NOMO-1 treated with DMSO at 0.1 percent for 48 hours (cell line): ENCODE results near the gene ARHGEF12.

Experiments used
- DNase-seq: peaks from one replicate; lab custom pipeline; 2025; ENCODE audit not compliant: unreplicated experiment; lab: John Stamatoyannopoulos, UW

The ARHGEF12 gene

DNA sequence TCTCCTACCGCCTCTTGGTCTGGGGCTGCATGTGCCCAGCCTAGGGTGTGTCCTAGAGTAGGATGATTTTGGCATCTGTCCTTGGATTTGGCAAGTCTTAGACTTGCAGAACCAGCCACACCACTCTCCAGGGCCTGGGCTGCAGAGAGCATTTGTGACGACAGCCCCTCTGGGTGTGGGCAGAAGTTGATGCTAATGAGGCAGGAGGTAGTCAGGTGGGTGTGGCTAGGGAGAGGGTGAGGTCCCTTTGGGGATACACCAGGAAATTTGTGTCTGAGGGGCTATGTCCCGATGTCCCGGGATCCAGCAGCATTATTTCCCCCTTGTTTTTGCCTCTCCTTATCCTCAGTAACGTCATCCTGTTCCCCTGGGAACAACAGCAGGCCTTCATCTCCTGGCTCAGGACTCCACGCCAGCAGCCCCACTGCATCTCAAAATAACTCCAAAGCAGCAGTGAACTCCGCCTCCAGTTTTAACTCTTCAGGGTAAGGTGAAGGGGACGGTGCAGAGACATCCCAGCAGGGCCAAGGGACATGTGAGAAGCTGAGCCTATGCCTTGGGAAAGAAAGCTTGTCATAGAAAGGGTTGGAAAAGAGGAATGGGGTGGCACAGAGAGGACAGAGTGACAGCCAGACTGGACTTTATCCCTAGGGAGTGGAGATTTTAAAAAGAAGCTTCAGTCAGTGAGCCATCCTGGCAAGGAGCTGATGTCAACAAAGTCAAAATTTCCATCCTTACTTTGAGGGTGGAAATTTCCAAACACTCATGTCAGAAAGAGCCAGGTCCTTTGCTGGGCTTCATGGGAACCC is 19.1 kb upstream of the ARHGEF12 start:
- no peak for DNase-seq

DNA sequence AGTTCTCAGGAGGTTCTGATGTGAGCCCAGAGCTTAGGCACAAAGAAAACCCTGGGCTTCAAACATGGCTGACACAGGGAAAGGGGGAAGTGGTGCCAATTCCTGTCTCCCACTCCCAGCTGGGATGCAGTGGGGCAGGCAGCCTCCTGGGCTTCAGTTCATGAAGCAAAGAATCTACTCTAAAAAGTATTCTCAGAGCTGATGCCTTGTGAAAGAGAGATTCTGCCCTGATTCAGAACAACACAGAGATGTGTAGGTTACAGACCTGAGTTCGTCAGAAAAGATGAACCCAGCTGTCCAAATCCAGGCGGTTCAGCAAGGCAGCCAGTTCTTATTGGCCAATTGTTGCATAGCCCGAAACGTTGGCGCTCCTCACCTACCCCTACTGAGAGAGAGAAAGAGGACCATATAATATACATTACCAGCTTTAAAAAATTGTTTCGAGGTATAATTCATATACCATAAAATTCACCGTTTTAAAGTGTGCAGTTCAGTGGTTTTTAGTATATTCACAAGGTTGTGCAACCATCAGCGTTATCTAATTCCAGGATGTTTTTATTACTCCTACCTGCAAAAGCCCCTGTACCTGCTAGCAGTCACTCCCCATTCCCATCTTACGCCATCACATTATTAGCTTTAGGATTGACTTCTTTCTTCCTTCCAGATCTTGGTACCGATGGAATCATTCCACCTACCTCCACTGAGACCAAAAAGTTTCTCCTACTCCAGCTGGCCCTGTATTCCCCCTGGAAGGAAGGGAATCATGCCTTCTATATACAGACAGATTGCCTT is 18.3 kb upstream of the ARHGEF12 start:
- DNase-seq = no peak

DNA sequence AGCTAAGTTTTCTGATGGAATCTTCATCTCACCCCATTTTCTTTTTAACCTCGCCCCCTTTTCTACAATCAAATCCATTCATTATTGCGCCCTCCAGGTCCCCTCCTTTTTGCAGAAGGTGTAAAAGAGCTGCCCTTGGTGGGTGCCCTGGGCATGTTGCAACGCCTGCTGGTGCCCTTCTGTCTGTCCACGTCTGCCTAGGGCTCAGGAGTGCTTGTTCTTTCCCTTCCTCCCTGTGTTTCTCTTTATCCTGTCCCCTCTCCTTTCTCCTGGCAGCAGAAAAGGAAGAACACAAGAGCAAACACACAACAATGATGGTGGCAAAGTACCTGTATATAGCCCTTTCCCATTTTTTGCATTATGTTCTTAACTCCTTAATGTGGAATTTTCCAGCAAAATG is 17.3 kb upstream of the ARHGEF12 start:
- DNase-seq = no peak

DNA sequence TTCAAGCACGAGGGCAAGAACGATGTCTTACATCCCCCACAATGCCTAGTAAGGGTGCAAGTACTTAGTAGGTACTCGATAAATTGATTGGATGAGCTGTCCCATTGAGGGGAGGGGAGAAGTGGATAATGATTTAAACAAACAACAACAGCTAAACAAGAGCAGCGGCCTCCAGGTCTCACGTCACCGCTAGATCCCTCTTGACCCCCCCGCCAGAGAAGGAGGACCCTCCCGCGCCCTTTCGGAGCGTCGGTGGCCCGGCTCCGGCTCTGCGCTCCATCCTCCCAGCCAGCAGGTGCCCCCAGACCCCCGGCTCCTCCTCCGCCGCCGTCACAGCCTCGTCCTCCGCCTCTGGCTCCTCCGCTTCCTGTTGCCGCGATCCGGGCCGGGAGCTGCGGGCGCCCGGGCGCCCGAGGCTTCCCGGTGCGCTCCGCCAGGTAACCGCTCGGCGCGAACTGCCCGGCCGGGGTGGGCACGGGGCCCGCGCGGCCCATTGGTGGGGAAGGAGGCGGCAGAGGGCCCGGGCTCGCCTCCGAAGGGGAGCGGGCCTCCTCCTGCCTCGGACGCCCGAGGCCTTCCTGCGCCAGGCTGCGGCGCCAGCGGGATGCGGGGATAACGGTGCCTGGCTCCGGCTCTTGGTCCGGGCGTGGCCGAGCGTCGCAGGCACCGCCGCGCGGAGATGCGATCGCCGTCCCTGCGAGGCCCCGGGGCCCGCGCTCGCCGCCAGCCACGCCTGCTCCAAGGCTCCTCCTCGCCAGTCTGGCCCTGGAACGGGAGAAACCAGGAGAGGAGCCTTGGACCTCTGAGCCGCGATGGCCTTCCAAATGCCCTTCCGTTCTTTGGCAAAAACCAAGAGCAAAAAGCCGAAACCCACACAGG is 11.0 kb upstream of the ARHGEF12 start, which contains the start of gene TLCD5:
Gene TLCD5, plus strand, starts transcription at position 368 of the 879 bp plus-strand sequence. CDS start 2,143 bp downstream, outside the sequence.
- DNase-seq = no peak

DNA sequence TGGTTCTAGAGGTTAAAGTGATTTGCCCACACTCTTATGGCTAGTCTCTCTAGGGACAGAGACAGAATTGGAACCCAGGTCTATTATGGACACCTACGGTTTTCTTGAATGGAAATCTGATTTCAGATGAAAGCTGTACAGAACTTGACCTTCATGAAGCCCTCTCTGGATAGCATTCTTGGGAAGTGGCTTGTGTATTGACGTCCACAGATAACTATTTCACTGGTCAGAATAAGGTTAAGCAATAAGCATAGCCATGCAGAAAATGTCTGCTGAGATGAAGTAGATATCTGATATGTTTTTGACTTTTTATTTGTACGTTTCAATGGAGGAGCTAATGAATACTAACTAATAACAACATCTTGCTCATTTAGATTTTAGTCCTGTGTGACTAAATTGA is 10.0 kb upstream of the ARHGEF12 start:
- no peak for DNase-seq

DNA sequence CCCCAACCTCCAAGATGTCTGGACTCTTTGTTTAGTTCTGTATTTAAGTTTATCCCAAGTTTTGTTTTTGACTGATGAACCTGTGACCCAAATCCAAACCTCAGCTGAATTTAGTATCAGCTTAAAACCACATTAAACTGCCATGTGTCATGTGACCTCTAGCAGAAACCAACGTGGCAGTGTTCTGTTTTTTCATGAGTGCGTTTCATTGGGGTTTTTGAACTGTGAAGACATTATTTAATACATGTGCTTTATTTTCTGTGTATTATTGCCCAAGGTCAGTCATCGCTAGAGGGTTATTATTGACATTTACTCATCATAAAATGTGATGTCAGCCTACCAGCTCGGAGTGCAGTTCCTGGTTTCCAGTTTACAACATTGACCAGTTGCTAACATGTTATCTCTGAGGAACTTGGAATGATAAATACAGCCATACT is 9.3 kb upstream of the ARHGEF12 start:
- no peak for DNase-seq

DNA sequence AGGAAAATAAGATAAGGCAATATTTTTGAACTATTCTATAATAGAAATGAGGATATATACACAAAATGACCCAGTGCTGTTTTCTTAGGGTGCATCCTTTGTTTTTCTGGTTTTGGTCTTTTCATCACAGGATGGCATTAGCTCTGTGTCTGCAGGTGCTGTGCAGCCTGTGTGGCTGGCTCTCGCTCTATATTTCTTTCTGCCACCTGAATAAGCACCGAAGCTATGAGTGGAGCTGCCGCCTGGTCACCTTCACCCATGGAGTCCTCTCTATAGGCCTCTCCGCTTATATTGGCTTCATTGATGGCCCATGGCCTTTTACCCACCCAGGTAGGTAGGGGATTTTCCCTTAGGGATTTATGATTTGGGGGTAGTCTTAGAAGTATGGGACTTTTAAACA is 8.9 kb upstream of the ARHGEF12 start:
- no peak for DNase-seq

DNA sequence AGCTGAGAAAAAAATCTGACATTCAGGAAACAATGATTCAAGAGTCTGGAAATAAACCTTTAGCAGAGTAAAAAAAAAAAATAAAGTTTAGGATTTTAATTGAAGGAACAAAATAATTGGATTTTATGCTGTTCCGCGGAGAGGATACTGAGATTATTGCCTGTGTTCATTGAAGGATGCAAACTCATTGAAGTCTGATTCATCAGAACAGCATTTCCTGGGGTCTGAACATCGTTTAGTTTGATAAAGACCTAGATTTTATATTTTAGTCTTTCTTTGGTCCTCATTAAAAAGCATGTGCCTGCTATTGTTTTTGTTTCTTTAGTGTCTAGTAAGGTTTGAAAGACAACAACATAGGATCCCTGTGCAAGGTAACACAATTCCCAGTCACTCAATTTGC is 6.7 kb upstream of the ARHGEF12 start:
- no peak for DNase-seq

DNA sequence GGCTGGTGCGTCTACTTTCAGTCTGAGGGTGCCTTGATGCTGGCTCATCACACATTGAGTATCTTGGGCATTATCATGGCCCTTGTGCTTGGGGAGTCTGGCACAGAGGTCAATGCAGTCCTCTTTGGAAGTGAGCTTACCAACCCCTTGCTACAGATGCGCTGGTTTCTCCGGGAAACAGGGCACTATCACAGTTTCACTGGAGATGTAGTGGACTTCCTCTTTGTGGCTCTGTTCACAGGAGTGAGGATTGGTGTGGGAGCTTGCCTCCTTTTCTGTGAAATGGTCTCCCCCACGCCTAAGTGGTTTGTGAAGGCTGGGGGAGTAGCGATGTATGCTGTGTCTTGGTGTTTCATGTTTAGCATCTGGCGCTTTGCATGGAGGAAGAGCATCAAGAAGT is 6.2 kb upstream of the ARHGEF12 start:
- DNase-seq = no peak

DNA sequence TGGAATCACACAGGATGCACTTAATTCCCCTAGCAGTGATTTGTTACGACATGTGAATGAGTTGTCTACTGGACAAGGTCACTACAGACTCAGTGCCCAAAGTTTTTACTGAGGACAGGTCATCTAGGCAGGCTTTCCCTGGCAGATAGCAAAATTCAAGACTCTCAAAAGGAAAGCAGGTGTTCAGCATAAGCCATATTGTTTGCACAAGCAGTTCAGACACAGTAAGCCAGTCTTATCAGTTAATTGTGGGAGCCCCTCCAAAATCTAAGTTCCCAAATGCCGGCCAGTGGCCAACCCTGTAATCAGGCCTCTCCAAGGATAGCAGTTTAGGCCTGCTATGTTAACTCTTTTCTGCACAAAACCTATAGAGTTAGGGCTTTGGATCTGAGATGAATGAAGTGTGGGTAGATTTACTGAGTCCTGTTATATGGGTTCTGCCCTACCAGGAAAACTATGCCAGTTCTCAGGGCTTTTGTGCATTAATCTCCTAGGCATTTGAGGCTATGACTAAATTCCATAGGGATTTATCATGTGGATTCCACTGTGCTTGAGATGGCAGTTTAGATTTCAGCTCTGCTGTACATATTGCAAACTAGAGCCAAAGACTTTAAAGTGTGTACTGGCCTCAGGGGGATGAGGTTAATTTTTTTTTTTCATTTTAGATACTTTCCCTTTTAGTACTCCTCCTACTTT is 4.8 kb upstream of the ARHGEF12 start:
- no peak for DNase-seq

DNA sequence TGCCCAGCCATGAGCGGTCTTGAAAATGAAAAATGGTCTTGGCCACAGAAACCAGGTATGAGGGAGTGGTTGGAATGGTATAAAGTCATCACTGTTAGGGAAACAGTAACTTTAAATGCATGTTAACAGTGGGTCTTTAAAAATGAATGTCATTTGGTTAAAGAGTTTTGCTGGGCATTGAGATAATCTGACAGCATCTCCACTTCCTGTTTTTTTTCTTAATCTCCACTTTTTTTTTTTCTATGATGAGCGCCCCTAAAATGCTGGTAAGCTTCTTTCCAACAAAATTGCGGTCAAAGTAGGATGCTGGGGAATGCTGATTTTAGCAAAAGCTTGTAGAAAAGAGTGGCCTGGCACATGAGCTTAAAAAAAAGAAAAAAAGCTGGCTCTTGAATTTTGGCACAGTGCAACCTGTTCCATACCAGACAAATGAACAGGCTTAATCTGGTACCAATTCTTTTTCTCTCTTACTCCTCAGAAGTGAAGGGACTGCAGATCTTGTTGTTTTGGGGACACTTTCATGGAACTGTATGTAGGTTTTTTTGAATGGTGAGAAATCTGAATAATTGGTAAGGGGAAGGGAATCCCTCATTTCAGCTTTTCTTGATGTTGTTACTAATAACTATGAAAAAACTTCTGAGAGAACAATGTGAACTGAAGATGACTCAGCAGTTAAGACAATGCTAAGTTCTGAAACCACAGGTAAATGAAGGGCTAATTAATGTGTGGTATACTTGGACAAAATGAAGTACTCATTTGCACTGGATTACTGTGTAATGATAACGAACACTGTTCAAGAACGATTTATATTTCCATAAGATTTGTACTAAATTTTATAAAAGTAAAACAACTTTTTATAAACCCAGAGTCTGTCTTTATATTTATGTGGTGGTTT is 3.1 kb upstream of the ARHGEF12 start:
- no peak for DNase-seq

DNA sequence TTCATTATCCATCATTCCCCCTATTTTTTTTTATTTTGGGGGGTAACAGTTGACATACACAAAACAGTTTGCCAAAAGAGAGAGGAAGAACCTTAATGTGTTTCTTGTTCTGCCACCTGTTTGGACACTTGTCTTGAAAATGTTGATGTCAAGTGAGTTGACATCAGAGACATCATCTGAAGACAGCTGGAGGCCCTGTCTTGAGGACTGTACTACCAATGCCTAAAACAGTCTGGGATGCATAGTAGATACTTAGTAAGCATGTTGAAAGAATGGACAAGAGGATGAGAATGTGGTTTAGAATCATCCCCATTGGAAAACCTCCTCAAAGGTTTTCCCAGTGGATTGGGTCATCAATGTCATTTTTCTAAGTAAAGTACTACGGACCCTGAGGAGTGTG is 2.4 kb upstream of the ARHGEF12 start:
- DNase-seq = no peak

DNA sequence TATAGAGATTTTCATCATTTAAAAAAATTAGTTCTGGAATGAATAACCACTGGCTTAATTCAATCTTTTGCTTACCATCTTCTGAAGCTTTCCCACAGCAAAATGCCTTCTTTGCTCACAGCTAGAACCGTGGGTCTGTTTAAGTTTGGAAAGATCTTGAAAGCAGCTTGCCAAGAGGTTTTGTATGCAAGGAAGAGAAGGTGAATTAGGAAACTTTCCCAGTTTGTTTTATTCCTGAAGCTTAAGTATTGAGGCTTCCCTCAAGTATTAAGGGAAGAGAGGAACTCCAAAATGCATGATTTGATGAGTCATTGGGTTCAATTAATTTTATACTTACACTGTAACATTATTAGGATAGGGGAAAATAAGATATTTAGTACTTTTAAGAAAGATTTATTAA is 1.9 kb upstream of the ARHGEF12 start:
- DNase-seq = no peak

DNA sequence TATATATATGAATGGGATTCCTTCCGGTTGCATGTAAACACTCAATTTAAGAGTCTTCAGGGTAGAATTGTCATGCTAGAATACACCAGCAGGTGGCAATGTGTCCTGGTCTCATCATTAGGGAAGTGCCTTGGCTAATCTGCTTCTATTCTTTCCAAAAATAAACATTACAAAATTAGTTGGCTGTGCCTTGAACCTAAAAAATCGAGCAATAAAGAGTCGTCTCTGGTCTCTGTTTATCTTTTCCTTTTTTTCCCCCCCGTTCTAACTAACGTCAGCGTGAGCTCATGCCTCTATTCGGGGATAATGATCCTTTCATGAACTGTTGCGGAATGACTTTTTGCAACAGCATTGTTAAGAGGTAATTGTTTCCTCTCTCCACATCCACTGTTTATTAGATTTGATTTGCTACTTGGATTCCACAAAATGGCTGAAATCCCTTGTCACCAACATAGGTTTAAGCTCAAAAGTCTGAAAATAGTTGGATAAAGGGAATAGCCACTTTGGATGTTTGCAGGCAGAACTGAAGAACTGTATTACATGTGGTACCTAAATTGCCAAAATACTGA is 1.2 kb upstream of the ARHGEF12 start:
- peak; percentile 66 for DNase-seq

DNA sequence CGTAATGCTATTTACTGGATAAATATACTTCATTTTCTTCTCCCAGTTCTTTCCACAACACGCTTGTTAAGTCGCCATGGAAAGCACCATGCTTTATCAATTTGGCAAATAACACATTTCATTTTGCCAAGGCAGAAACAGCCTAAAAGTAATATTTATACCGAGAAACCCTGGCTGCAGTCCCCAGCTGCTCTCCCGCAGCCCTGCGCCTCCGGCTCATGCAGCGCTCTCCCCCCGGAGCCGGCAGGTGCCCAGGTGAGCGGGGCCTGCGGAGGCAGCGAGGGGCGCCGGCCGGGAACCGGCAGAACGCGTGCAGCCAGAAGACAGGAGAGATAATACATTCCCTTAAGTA is 681 bp upstream of the ARHGEF12 start:
- DNase-seq = no peak

DNA sequence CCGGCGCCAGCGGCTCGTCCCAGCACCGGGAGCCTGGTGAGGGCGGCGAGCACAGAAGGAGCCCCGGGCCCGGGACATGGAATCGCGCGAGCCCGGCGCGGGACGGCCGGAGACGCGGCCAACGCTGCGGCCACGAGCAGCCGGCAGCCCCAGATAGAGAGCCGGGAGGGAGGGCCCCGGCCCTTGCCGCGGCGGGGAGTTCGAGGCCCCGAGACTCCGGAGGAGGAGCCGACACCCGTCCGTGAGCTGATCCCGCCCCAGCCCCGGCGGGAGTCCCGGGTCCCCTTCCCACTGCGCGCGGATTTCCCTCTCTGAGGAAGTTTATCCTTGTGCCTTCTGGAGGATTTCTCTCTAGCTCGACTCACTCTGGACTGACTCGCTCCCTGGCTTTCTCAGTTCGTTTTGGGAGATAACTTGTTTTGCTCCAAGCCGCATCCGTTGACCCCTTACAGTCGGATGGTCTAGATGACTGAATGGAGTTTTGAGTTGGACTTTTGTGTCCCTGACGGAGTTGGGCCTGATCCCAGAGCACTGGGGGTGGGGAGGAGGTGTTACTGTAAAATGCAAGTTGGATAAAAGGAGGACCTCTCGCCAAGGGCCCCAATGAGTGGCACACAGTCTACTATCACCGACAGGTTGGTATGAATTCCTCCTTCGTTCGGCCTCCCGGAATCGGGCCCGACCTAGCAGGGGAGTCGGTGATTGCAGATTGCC is 585 bp downstream of the ARHGEF12 start:
- no peak for DNase-seq

DNA sequence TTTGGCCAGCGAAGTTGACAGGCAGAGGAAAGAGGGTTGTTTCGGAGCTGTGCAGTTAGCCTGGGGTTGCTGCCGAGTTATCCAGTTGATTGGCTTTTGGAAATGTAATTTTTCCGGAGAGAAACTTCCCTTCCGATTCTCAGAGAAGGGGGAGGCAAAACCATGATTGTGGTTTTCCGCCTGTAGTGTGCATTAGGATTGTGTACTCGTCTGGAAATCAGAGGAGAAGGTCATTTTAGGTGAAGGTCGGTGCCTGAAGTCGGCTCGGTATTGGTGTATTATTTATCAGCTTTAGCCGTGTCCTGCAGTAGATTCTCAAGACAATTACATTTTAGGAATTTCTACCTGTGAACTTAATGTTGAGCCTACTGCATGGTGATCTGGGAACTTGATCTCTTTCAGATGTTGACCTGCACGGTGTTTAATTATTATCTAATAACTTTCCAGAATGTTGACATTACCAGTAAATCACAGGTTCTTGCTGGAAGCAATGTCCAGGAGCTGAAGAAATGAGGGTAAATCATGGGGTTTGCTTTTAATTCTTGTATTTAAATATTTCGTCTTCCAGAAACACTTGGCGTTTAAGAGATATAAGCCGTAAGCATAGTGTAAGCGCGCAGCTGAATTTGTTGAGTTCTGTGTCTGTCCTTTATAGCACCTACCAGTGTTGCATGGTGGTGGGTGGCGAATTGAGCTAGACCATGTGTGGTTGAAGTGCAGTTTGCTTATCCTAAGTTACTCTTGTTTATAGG is 1.3 kb downstream of the ARHGEF12 start:
- DNase-seq = no peak
